ENCODE data around the gene ATP6V1G1. TPM values are rescaled to one million over a fixed set of nuclear protein-coding genes. Genes with fewer than 3 reads are reported as not detected.

ATP6V1G1 gene
- total and polyA plus RNA-seq, 10 donors = 82.3 to 272 (median 193) TPM

GRCh38 chr9:114607671-114608524, 20.3 kb downstream of the ATP6V1G1 start:
- peaks cover 14 to 73% (median 50%) of the 10 kb centered on the region in 6 donors for H3K4me1 ChIP-seq
- WGBS, 5 donors = 69 to 80% (median 74%) methylated on average over 6 of the region's 6 CpGs
- intact Hi-C loops (cut with DNase I; ENCODE audit: low total_unique reads) = no loop called here
- peak overlapping the region in 2 of 8 donors; percentile 17 to 33 for H3K27ac ChIP-seq
- no peak overlapping the region for H3K4me3 ChIP-seq
- H3K27me3 ChIP-seq (replicated peaks in 1 of 7) = no peaks in the 10 kb centered on the region
- no peak for DNase-seq
- no peaks in the 10 kb centered on the region for H3K9me3 ChIP-seq
- TF ChIP-seq POLR2AphosphoS5 (IDR thresholded peaks at IDR 0.05) (no peak), CTCF (IDR thresholded peaks at IDR 0.05 in 8 of 11, conservative IDR thresholded peaks at IDR 0.05 in 3 of 11) (no peak), POLR2A (IDR thresholded peaks at IDR 0.05) (no peak)
- no peaks in the 10 kb centered on the region for H3K36me3 ChIP-seq

GRCh38 chr9:114608525-114608796, 20.9 kb downstream of the ATP6V1G1 start:
- no peaks in the 10 kb centered on the region for H3K9me3 ChIP-seq
- no peak for DNase-seq
- H3K4me3 ChIP-seq = no peak overlapping the region
- 91 to 98% (median 96%) methylated on average over 2 of the region's 2 CpGs for WGBS, 5 donors
- H3K27ac ChIP-seq = peak overlapping the region in 1 of 8 donors; percentile 33
- no peaks in the 10 kb centered on the region for H3K36me3 ChIP-seq
- H3K4me1 ChIP-seq = peaks cover 19 to 79% (median 55%) of the 10 kb centered on the region in 6 donors
- no peaks in the 10 kb centered on the region for H3K27me3 ChIP-seq (replicated peaks in 1 of 7)
- intact Hi-C loops (cut with DNase I; ENCODE audit: low total_unique reads) = no loop called here
- no peak for TF ChIP-seq CTCF (IDR thresholded peaks at IDR 0.05 in 8 of 11, conservative IDR thresholded peaks at IDR 0.05 in 3 of 11)
- no peak for TF ChIP-seq POLR2A (IDR thresholded peaks at IDR 0.05)
- TF ChIP-seq POLR2AphosphoS5 (IDR thresholded peaks at IDR 0.05) = no peak

GRCh38 chr9:114611516-114612271, 24.1 kb downstream of the ATP6V1G1 start:
- H3K4me3 ChIP-seq = peak overlapping the region; percentile 67 to 93 (median 70)
- intact Hi-C loops (cut with DNase I; ENCODE audit: low total_unique reads) = no loop called here
- no peaks in the 10 kb centered on the region for H3K27me3 ChIP-seq (replicated peaks in 1 of 7)
- 1 to 3% (median 1%) methylated on average over 30 to 58 of the region's 58 CpGs for WGBS, 5 donors
- H3K36me3 ChIP-seq = no peaks in the 10 kb centered on the region
- TF ChIP-seq POLR2A (IDR thresholded peaks at IDR 0.05) (no peak), CTCF (IDR thresholded peaks at IDR 0.05 in 8 of 11, conservative IDR thresholded peaks at IDR 0.05 in 3 of 11) (no peak), POLR2AphosphoS5 (IDR thresholded peaks at IDR 0.05) (peak in 1 of 3 donors; percentile 11)
- peak overlapping the region; percentile 90 to 98 (median 94) for H3K27ac ChIP-seq
- DNase-seq = peak; percentile 89
- peaks cover 33 to 83% (median 60%) of the 10 kb centered on the region in 6 donors for H3K4me1 ChIP-seq
- H3K9me3 ChIP-seq = no peaks in the 10 kb centered on the region
